Chondrocyte (in vitro differentiated cells): ENCODE results near the gene USP54. TPM values are rescaled to one million over a fixed set of nuclear protein-coding genes. Genes with fewer than 3 reads are reported as not detected.
A peak's percentile ranks its signal among the peaks of the same experiment; 100 is the strongest.

ENCODE experiments used
- DNase-seq: peaks from one replicate; pipeline ENCODE4 v3.0.0; 2021; ENCODE audit warnings: mixed read lengths, low spot score
- H3K27ac Mint-ChIP-seq: one replicate; pipeline ENCODE4 v1.8.0; 2021; ENCODE audit warnings: mild to moderate bottlenecking, moderate library complexity, mixed read lengths; ENCODE audit not compliant: unreplicated experiment
- H3K27me3 Mint-ChIP-seq: 2 replicates; pipeline ENCODE4 v1.8.0; 2021; ENCODE audit warnings: low read depth, mixed read lengths
- H3K36me3 Mint-ChIP-seq: 2 replicates; pipeline ENCODE4 v1.8.0; 2021; ENCODE audit warnings: low read depth, mixed read lengths
- H3K4me1 Mint-ChIP-seq: 2 replicates; pipeline ENCODE4 v1.8.0; 2021; ENCODE audit warnings: low read depth, mild to moderate bottlenecking, mixed read lengths
- H3K4me3 Mint-ChIP-seq: one replicate; pipeline ENCODE4 v1.8.0; 2021; ENCODE audit warnings: mild to moderate bottlenecking, moderate library complexity, mixed read lengths; ENCODE audit not compliant: unreplicated experiment
- H3K9me3 Mint-ChIP-seq: 2 replicates; pipeline ENCODE4 v1.8.0; 2021; ENCODE audit warnings: low read depth, mixed read lengths
- CTCF ChIP-seq: fragments of 200-600 bp; sonication (generic); IDR thresholded peaks from 2 replicates; pipeline ENCODE4 v1.5.0; 2021; ENCODE audit warnings: antibody characterized with exemption, mild to moderate bottlenecking, moderate library complexity
- total RNA-seq: library from RNA; stranded (reverse); gene quantifications from 3 replicates; pipeline ENCODE4 v1.2.1, GENCODE V29; 2021

The USP54 gene
- total RNA-seq, 1 donor from 2014 or later: 5.8 TPM

- no peak overlapping the region for H3K27ac Mint-ChIP-seq
These were observed 81.4 kb downstream of the USP54 start for GRCh38 chr10:73509695-73510094.

GRCh38 chr10:73506491-73506890 is 84.7 kb downstream of the USP54 start:
- peaks cover 4% of the 10 kb centered on the region for H3K36me3 Mint-ChIP-seq
- no peak for TF ChIP-seq CTCF
- no peak overlapping the region for H3K27ac Mint-ChIP-seq
- no peaks in the 10 kb centered on the region for H3K27me3 Mint-ChIP-seq
- H3K4me3 Mint-ChIP-seq: no peak overlapping the region
- peaks cover 4% of the 10 kb centered on the region for H3K4me1 Mint-ChIP-seq
- no peak for DNase-seq
- H3K9me3 Mint-ChIP-seq: no peaks in the 10 kb centered on the region

More at GRCh38 chr10:73509695-73510094, 81.4 kb downstream of the USP54 start:
- Mint-ChIP-seq H3K36me3 (peaks cover 2% of the 10 kb centered on the region), H3K4me3 (no peak overlapping the region), H3K27me3 (no peaks in the 10 kb centered on the region), H3K9me3 (no peaks in the 10 kb centered on the region), H3K4me1 (no peaks in the 10 kb centered on the region)
- no peak for DNase-seq
- TF ChIP-seq CTCF: no peak

GRCh38 chr10:73506074-73506473 is 85.1 kb downstream of the USP54 start:
- no peaks in the 10 kb centered on the region for H3K9me3 Mint-ChIP-seq
- H3K4me3 Mint-ChIP-seq: no peak overlapping the region
- no peak for DNase-seq
- H3K27ac Mint-ChIP-seq: no peak overlapping the region
- no peak for TF ChIP-seq CTCF
- no peaks in the 10 kb centered on the region for H3K27me3 Mint-ChIP-seq
- H3K4me1 Mint-ChIP-seq: peaks cover 5% of the 10 kb centered on the region
- peaks cover 4% of the 10 kb centered on the region for H3K36me3 Mint-ChIP-seq

- peaks cover 5% of the 10 kb centered on the region for H3K4me1 Mint-ChIP-seq
- DNase-seq: no peak
- no peak overlapping the region for H3K27ac Mint-ChIP-seq
- H3K36me3 Mint-ChIP-seq: peaks cover 4% of the 10 kb centered on the region
- H3K27me3 Mint-ChIP-seq: no peaks in the 10 kb centered on the region
- H3K4me3 Mint-ChIP-seq: no peak overlapping the region
- H3K9me3 Mint-ChIP-seq: no peaks in the 10 kb centered on the region
- TF ChIP-seq CTCF: no peak
These were observed 88.1 kb downstream of the USP54 start for GRCh38 chr10:73503037-73503436.

- Mint-ChIP-seq H3K27ac (peak overlapping the region; percentile 34), H3K36me3 (peaks cover 4% of the 10 kb centered on the region), H3K4me3 (no peak overlapping the region), H3K4me1 (peaks cover 9% of the 10 kb centered on the region), H3K27me3 (no peaks in the 10 kb centered on the region), H3K9me3 (no peaks in the 10 kb centered on the region)
- no peak for TF ChIP-seq CTCF
- DNase-seq: no peak
These were observed 89.5 kb downstream of the USP54 start for GRCh38 chr10:73501651-73502050.
